Kasumi-1 (cell line): Measurements from ENCODE around the gene BTN3A1.
A peak's percentile ranks its signal among the peaks of the same experiment; 100 is the strongest.
"Not testable (repeated sequence)": the region's sequence is repeated elsewhere in the genome, so short reads cannot be mapped to it uniquely, and the experiment has no call there.

Experiments
- DNase-seq, 2 experiments: peaks; one replicate each; lab custom pipeline; 2025; lab: John Stamatoyannopoulos, UW

BTN3A1 gene

GRCh38 chr6:26401987-26402658 is at the start of gene BTN3A1:
TSS of gene BTN3A1 (plus strand) at chr6:26402275. CDS start at chr6:26405564, 3,289 bp downstream.
- DNase-seq = peak; percentile 84 to 91

DNA sequence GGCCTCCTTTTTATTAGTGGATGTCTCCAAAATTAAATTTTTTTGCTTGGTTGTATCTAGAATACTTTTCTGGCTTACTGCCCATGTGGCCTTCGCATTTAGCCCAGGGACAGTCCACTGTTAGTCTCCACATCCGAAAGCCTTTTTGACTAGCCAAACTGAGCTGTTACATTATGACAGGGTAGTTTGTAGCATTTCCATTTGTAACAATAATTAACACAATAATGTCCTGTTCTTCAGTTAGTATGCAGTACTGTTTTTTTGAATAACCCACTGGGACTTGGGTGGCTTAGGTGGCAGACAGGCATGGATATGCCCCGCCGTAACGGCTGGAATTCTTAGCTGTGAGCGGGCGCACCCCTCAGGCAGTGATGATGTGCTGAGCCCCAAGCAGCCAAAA is 49.8 kb upstream of the BTN3A1 start:
- no peak for DNase-seq

- DNase-seq = no peak
Observed at GRCh38 chr6:26354162-26354561, 47.9 kb upstream of the BTN3A1 start.

DNA sequence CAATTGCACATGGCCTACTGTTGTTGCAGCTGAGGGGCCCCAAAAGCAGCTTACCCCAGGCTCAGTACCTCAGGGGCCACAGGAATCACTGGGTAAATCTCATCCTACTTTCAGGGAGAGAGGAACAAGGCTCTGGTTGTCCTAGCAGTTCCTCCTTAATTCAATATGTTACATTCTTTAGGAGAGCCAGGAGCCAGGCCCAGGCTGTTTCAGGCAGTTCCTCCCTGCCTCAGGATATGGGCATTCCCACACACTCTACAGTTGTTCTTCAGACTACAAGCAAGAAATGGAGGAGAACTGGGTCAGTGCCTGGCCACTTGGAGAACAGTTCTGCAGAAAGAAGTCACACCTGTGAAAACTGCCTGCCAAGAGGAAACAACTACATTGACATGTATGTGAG is 46.7 kb upstream of the BTN3A1 start:
- no peak for DNase-seq

DNA sequence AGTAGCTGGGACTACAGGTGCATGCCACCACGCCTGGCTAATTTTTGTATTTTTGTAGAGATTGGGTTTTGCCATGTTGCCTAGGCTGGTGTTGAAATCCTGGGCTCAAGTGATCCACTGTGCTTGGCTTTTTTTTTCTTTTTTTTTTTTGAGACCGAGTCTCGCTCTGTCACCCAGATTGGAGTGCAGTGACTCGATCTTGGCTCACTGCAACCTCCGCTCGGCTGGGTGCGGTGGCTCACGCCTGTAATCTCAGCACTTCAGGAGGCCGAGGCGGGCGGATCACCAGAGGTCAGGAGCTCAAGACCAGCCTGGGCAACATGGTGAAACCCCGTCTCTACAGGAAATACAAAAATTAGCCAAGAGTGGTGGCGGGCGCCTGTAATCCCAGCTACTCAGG is 44.5 kb upstream of the BTN3A1 start:
- DNase-seq = not testable (repeated sequence)

DNA sequence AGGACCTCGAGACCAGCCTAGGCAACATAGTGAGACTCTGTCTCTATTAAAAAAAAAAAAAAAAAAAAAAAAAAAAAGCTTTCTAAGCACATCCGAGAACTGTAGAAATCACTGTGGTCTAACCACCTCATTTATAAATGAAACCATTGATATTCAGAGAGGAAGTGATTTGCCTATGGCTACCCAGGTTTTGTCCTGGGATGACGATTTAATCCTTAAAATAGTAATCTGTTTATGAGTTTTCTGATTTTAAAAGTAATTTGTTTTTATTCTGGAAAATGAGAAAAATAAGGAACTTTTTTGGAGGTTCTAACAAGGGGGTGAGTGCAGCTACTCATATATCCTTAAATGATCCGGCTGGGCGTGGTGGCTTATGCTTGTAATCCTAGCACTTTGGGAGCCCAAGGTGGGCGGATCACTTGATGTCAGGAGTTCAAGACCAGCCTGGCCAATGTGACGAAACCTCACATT is 43.5 kb upstream of the BTN3A1 start:
- DNase-seq = no peak

DNA sequence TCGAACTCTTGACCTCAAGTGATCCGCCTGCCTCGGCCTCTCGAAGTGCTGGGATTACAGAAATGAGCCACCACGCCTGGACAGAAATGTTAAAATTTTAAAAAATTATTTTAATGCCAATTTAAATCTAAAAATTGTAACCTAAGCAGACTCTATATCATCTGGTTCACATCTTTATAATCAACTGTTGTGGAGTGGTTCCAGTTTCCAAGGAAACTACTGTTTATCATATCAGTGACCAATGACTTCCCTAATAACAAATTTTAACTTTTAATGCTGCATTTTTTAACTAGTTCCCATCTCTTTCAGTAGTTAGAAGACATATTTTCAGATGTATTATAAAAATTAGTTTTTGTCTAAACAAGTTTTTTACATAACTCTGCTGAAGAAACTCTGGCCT is 42.3 kb upstream of the BTN3A1 start:
- DNase-seq = no peak

DNA sequence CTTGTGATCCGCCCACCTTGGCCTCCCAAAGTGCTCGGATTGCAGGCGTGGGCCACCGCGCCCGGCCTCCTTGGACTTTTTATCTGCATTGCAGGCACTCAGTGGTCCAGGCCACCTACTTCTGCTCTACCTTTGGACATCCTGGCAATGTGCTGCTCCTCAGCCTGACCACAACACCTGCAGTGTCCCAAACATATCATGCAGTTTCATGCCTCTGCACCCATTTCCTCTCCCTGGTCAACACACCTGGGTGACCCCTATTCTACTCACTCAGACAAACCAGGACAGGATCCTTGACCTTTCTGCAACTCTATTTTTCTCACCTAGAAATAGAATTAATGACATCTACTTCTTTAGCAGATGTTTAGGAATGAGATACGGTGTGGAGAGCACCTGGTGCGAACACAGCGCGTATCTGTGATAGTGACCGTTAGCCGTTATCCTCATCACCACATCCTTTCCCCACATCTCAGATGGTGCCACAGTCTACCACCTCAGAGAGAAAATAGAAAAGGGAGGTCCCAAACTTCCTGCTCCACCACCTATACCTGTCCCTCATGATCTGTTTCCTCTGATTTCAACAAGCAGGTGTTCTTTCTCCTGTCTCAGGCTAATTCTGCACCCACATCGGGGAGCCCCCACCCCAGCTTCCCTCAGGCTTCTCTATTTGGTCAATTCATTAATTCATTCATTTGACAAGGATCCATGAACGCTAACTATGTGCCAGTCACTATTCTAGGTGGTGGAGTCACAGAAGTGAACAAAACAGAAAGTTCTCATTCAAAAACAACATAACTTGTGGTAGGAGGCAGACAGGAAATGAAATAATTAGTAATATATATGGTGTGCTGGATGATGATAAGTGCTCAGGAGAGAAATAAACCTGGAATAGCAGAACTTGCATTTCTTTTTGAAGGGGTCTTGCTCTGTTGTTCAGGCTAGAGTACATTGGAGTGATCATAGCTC is 41.3 kb upstream of the BTN3A1 start:
- DNase-seq = no peak

DNA sequence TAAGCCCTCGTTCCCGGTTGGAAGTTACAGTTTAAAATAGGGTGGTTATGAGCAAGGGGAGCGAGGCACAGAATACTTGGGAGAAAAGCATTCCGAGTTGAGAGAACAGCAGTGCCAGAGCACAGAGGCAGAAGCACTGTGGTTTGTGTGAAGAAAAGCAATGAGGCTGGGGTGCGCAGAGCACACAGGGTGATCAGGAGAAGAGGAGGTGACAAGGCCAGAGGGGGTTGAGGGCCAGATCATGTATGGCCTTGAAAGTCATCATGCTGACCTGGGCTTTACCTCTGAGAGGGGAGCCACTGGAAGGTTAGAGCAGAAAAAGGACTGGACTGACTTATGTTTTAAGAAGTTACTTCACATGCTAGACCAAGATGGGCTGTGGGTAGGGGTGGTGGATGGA is 40.5 kb upstream of the BTN3A1 start:
- DNase-seq = no peak

DNA sequence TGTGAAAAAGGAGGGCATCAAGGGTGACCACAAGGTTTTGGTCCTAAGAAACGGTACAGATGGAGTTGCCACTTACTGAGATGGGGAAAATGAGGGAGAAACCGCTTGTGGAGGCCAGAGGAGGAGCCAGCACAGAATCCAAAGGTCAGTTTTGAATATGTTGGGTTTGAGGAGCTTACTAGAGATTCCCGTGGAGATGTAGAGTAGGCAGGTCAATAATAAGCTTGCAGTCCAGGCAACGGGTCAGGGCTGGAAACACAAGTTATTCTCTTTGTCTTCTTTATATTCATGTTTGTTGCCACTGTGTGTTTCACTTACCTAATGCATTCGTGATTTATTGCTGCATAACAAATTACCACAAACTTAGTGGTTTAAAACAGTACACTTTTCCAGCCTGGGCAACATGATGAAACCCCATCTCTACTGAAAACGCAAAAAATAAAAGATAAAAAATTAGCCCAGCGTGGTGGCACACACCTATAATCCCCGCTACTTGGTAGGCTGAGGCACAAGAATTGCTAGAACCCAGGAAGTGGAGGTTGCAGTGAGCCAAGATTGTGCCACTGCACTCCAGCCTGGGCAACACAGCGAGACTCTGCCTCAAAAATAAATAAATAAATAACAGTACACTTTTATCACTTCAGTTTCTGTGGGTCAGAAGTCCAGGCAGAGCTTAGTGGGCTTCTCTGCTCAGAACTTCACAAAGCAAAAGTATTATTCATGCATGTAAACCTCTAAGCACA is 39.8 kb upstream of the BTN3A1 start:
- no peak for DNase-seq

DNA sequence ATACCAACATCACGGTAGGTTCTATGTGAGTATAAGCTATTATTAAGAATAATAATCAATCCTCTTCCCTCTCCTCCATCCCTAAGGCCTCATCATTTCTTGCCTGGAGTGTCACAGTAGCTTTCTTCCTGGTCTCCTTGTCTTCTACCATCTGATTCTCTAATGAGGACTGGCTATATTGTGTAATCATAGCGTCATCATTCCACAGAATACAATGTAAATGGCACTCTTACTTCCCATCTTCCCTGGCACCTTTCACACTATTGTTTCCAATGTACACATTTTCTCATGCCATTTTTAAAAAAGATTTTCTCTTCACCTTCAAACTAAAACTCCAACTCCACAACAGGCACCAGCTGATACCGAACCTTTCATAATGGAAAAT is 39.2 kb upstream of the BTN3A1 start:
- DNase-seq = no peak

DNA sequence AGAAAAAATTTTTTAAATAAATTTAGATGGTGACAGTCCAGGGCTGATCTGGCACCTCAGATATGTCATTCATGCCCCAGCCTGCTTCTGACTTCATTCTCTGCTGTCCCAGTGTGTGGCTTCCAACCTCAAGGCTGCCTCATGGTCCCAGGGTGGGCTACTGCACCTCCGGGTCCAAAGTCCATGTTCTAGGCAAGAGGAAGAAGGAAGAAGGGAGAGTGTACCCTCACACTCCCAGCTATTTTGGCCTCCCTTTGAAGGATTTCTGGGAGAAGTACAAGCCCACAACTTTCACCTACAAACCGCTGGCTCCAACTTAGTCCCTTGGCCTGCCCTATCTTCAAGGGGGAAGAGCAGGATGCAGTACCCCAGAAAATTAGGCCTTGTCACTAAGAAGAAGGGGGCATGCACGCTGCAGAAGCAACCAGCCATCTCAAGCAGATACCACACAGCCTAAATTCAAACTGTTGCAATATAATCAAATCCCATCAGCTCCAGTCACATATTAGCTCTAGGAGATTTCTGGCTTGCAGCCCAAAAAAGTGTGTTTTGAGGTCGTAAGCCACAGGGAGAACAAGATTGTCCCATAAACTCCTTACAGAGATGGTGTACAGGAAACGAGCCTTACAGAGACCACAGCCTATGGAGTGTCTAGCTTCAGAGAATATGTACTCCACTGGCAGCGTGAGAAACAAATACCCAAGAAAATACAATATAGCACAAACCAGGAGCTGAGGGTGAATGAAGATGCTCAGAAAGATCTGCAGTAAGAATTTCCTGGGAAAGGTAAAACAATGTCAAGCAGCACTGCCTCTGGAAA is 38.0 kb upstream of the BTN3A1 start:
- peak in 1 of 2 experiments; percentile 16 for DNase-seq

DNA sequence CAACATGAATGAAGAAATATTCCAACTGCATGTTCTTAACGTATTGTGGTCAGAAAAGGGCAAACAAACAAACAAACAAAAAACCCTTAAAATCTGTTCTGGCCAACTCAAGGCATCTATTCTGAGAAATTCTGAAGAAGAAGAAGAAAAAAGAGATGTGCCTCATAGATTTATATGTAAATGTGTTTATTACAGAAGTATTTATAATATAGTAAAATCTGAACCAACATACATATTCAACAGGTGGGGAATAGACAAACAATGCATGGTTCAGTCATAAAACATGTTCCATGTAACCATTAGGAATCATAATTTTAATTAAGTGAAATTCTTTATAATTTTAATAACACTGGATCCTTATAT is 36.5 kb upstream of the BTN3A1 start:
- DNase-seq = no peak

GRCh38 chr6:26366504-26366903 is 35.6 kb upstream of the BTN3A1 start:
- DNase-seq = peak in 1 of 2 experiments; percentile 2

GRCh38 chr6:26367114-26367513 is 35.0 kb upstream of the BTN3A1 start:
- no peak for DNase-seq

DNA sequence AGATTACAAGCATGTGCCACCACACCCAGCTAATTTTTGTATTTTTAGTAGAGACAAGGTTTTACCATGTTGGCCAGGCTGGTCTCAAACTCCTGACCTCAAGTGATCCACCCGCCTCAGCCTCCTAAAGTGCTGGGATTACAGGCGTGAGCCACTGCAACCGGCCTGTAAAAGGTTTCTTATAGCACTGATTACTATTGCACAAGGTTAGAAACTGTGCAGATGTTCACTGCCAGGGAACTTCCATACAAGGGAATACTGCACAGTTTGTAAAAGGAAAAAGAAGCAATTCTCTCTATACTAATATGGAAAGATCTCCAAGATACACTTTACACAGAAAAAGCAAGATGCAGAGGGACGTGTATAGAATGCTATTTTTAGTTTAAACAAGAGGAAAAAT is 30.3 kb upstream of the BTN3A1 start:
- not testable (repeated sequence) for DNase-seq

- DNase-seq = no peak
Observed at GRCh38 chr6:26372308-26373144, 29.5 kb upstream of the BTN3A1 start.

DNA sequence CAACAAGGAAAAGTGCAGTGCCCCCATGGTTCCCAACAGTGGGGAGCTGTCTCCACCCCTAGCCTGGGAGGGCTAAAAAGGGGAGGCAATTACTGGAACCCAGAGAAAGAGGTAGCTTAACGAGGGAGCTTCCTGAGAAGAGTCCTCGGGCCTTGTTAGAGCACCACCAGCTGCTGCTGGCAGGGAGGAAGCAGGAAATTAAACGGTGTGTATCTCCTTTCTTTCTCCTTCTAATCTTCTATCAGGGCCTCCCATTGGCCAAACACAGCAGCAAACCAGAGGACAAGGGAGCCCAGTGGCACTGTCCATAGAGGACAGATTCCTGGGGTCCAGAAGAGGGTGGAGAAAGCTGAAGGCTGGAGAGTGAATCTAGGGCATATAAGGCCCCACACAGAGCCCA is 26.8 kb upstream of the BTN3A1 start:
- DNase-seq = no peak

DNA sequence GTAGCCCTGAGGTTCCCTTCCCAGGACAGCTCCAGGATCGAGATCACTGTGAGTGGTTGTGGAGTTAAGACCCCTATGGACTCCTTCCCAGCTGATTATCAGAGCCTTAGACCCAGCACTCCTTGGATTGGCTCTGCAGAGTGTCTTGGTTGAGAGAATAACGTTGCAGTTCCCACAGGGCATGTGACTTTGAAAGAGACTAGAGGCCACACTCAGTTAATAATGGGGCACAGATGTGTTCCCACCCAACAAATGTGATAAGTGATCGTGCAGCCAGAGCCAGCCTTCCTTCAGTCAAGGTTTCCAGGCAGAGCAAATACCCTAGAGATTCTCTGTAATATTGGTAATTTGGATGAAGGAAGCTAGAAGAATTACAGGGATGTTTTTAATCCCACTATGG is 24.4 kb upstream of the BTN3A1 start:
- no peak for DNase-seq

DNA sequence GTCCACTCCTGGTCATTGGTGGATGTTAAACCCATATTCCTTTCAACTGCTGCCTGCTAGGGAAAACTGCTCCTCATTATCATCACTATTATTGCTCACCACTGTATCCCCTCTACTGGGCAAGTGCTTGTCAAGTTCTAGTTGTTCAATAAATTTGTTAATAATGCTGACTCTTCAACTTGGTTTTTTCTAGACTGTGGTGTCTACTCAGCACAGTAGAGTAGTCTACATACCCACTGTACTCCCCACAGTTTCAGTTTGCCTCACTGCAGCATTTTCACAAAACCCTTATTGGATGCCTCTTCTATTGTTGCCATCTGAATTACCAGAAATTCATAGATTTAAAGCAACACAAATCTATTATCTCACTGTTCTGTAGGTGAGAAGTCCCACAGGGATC is 23.9 kb upstream of the BTN3A1 start:
- not testable (repeated sequence) for DNase-seq

DNA sequence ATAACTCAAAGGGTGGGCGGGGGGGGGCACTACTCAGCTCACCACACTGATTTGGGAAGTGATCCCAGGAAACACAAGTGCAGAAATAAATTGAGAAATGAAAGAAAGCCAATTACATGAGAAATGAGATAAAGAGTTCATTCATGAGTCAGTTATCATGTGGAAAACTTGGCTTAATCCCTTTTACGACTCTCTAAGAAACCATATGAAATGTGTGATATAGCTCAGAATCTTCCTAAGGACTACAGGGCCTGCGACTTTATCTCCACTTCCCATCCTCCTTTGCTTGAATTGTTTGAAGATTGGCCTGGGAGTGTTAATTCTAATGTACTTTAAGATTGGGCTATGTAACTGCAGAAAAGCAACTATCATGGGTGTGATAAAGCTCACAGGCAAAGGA is 22.8 kb upstream of the BTN3A1 start:
- no peak for DNase-seq
